OCI-LY1 (cell line): ENCODE results near the gene POLR1A.

Experiments used
- CTCF ChIP-seq: fragments of 200-600 bp; sonication (generic), shearing (Covaris generic); IDR thresholded peaks from 2 replicates; pipeline ENCODE4 v1.5.1; 2017; ENCODE audit warnings: mild to moderate bottlenecking, antibody characterized with exemption, low read length, moderate library complexity, mixed read lengths
- EZH2 ChIP-seq: fragments of 200-600 bp; sonication (generic), shearing (Covaris generic); IDR thresholded peaks from 2 replicates; pipeline ENCODE4 v1.8.0; 2017; ENCODE audit warnings: borderline replicate concordance, mixed run types, mild to moderate bottlenecking, antibody characterized with exemption, low read length, moderate library complexity, mixed read lengths

- TF ChIP-seq CTCF (no peak), EZH2 (no peak)
Observed at GRCh38 chr2:86056590-86057331, 48.9 kb downstream of the POLR1A start.
